ENCODE data around the gene TCAF2.
"Not testable (repeated sequence)": the region's sequence is repeated elsewhere in the genome, so short reads cannot be mapped to it uniquely, and the experiment has no call there.

Gene TCAF2

DNA sequence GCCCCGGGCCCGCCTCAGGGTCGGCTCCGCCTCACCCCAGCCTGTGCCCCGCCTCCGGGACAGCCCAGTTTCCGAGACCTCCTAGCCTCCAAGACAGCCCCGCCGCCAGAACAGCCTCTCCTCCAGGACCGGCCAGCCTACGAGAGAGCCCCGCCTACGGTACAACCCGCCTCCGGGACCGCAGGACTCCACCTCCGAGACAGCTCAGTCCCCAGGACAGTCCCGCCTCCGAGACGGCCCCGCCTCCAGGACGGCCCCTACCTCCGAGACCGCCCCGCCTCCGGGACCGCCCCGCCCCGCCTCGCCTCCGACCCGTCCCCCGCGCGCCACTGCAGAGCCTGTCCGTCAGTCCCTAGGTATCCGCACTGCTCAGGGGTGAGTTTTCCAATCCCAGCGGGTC lies at the start of gene TCAF2:
TCAF2 (plus strand) TSS at position 329 of the 400 bp plus-strand sequence.
- DNase-seq (ENCODE audit: low read depth) = not testable (repeated sequence)

GRCh38 chr7:143571501-143571900 lies 49.3 kb upstream of the TCAF2 start, which contains the start of gene CTAGE15:
Gene CTAGE15, plus strand, starts transcription at chr7:143571801. Its CDS starts 17 bp downstream, at chr7:143571818.
- not testable (repeated sequence) for DNase-seq (ENCODE audit: low read depth)

DNA sequence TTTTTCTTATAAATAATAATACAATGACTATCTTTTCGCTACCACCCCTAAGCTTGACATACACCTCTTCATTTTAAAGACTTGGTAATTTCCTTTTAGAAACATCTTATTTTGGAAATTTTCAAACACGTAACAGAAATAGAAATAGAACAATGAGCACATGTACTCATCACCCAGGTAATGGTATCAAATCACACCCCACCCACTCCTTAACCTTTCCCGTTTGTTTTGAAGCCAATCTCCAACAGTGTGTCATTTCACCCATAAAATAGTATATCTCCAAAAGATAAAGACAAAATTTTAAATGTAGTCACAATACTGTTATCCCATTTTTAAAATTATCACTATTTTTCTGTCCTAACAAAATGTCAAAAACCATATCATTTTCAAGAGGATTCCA lies 32.6 kb upstream of the TCAF2 start:
- DNase-seq (ENCODE audit: low read depth) = not testable (repeated sequence)

DNA sequence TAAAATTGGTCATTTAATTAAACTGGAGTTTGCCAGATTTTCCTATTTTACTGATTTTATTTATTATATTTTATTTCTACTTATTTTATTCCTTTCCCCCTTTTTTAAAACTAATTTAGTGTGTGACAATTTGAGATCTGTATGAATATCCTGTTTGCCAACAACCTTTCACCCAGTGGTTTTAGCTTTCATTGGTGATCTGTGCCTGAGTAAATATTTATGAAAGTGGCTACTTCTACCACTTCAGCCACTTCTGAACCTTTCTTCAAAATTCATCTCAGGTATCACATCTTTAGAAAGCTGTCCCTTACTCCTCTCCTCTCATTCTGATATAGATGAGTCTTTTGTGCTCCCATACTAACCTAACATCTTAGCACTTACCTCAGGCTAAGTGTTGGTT lies 30.9 kb upstream of the TCAF2 start:
- DNase-seq (ENCODE audit: low read depth) = not testable (repeated sequence)

DNA sequence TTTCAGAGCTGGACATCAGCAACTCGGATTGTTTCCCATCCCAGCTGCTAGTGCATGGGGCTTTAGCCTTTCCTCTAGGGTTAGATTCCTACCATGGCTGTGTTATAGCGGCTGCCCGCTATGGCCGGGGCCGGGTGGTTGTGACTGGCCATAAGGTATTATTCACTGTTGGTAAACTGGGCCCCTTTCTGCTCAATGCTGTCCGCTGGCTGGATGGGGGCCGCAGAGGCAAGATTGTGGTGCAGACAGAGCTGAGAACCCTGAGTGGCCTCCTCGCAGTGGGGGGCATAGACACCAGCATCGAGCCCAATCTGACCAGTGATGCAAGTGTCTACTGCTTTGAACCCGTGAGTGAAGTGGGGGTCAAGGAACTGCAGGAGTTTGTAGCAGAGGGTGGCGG lies 22.7 kb upstream of the TCAF2 start:
- not testable (repeated sequence) for DNase-seq (ENCODE audit: low read depth)

GRCh38 chr7:143603549-143603948 lies 17.2 kb upstream of the TCAF2 start:
- not testable (repeated sequence) for DNase-seq (ENCODE audit: low read depth)

GRCh38 chr7:143606088-143606487 lies 14.7 kb upstream of the TCAF2 start:
- DNase-seq (ENCODE audit: low read depth) = not testable (repeated sequence)

GRCh38 chr7:143615545-143615944 lies 5.2 kb upstream of the TCAF2 start:
- not testable (repeated sequence) for DNase-seq (ENCODE audit: low read depth)

GRCh38 chr7:143617204-143617603 lies 3.6 kb upstream of the TCAF2 start:
- not testable (repeated sequence) for DNase-seq (ENCODE audit: low read depth)

DNA sequence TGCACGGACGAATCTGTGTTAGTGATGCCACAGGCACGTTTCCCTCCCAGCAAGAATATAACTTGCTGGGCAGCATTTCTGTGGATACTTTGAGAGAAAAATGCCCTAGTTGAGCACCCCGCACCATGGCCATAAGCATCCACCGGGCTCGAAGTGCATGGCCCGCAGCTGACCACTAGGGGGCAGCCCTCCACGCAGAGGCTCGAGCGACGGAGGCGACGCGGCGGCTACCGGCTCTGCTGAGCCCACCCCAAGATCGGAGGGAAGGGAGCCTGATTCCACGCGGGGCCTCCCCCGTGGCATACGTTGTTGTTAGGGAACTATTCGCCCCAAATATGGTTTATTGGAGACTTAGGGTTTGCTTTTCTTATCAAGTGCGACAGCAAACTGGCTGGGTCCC lies 716 bp upstream of the TCAF2 start:
- DNase-seq (ENCODE audit: low read depth) = not testable (repeated sequence)

DNA sequence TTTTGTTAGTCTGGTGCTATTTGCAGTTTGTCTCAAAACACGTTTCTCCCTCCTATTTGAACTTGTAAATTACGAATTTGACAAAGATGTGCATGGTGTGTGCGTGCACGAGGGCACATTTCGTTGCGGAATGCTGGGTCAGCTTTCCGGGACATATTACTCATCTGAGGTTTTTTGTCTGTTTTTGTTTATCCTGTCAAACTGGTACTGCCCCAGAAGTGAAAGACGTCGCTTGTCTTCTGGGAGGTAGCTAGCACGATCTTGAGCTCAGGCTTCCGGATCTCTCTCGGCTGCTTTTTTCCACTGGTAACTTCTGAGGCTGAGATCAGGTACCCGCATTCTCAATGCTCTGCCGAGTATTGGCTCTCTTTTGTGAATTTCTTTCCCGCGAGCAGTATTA lies 401 bp downstream of the TCAF2 start:
- not testable (repeated sequence) for DNase-seq (ENCODE audit: low read depth)

- not testable (repeated sequence) for DNase-seq (ENCODE audit: low read depth)
Measured at GRCh38 chr7:143622130-143622529, 1.4 kb downstream of the TCAF2 start.

DNA sequence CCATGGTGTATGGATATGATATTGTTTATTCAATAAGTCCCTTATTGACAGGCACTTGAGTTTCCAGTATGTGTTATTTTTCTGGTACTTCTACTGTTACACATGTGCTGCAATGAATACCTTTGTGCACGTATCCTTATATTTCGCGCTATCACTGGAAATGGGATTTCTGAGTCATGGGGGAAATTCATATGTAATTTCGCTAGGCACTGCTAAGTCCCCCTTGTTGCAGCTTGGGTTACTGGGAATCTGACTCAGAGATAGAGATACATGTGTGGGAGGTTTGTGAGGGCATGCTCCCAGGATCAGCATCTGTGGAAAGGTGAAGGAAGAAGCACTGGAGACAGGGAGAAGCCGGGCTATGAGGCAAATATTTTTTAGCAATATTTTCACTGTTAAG lies 9.9 kb downstream of the TCAF2 start:
- not testable (repeated sequence) for DNase-seq (ENCODE audit: low read depth)

DNA sequence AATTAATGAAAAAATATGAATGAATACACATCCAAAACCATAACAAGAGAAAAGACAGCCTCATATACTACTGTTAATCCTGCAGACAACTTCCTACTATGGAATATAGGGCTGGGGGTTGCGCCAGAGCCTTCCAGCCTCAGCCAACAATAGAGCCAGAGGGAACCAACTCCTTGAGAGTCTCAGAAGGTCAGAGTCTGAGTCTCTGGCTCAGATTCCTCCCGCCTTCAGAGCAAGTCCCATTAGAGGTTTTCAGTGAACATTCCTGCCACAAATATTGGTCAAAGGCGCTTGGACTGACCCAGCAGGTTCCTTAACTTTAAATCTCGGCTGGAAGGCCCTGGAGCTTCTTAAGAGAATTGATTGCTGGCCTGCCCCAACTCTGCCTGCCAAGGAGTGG lies 11.7 kb downstream of the TCAF2 start:
- DNase-seq (ENCODE audit: low read depth) = not testable (repeated sequence)

- DNase-seq (ENCODE audit: low read depth) = not testable (repeated sequence)
Measured at GRCh38 chr7:143633013-143633618, 12.3 kb downstream of the TCAF2 start.

GRCh38 chr7:143635364-143636240 lies 14.8 kb downstream of the TCAF2 start:
- DNase-seq (ENCODE audit: low read depth) = not testable (repeated sequence)

DNA sequence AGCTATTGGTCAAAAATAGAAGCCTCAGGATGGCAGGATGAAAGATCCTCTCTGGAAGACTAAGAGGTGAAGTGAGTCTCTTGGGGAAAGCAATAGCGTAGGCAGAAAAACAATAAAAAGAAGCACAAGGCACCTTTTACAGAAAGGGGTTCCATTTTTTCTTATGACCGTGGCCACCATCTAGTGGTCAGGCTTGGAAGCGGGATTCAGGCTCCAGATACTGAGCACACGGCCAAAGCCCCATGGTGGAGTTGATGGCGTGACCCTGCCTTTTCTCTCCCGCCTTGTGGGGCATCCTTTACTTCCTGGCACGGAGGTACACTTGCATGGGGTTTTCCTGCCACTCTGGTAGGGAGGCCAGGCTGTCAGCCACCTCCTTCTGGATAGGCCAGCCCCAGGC lies 18.6 kb downstream of the TCAF2 start:
- DNase-seq (ENCODE audit: low read depth) = not testable (repeated sequence)

DNA sequence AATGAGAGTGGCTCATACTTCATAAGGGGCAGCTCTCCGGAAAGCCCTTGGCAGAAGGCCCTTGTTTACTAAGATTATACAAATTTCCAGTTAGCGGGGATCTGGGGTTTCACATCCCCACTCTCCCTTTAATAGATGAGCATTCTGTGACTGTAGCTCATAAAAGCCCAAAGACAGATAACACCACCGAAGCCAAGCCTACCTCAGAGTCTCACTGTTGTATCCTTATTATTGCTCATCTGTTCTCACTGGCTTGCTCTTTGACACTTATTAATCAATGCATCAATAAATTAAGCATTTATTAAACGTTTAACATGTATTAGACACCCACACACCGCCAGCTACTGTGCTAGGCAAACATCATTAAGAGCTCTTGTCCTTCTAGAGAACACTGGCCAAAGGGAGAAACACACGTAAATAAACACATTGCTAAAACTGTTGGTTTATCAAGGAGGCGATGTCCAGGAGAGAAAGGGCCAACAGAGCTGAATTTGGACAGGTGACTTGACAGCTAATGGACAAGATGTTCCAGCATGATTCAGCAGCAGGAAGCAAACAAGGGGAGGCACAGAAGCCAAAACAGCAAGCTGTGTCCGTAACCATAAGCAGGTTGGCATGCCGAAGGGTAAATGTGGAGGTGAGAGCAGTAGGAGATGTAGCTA lies 19.9 kb downstream of the TCAF2 start:
- not testable (repeated sequence) for DNase-seq (ENCODE audit: low read depth)

DNA sequence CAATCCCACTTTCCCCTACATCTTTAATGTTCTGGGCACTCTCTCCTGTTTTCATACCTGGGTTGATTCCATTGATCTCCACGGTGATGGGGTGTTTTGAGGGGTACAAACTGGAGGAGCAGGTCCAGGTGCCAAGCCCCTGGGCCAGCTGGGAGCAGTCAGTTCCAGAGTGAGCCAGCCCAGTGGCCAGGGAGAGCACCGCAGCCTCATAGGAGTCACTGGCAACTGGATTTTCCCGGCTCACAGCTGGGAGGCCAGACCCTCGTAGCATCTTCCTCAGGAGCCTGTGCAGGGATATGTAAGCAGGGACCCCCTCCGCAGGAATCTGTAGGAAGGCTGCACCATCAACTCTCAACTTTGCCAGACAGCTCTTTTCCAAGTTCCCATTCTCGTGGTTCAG lies 25.8 kb downstream of the TCAF2 start:
- DNase-seq (ENCODE audit: low read depth) = not testable (repeated sequence)

DNA sequence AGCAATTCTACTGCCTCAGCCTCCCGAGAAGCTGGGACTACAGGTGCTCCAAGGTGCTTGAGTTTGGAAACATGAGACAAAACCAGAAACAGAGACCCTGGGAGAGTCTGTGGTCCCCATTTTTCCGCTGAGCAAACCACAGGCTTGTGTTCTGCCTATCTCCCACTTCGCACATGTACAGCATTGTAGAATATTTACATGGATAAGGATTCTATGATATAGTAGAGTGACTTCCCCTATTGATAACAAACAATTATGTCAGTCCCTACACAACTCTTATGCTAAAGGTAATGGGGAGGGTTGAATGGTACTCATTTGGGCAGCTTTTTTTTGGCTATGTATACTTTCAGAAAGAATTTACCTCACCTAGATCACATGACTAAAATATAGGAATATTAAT lies 29.1 kb downstream of the TCAF2 start:
- not testable (repeated sequence) for DNase-seq (ENCODE audit: low read depth)

DNA sequence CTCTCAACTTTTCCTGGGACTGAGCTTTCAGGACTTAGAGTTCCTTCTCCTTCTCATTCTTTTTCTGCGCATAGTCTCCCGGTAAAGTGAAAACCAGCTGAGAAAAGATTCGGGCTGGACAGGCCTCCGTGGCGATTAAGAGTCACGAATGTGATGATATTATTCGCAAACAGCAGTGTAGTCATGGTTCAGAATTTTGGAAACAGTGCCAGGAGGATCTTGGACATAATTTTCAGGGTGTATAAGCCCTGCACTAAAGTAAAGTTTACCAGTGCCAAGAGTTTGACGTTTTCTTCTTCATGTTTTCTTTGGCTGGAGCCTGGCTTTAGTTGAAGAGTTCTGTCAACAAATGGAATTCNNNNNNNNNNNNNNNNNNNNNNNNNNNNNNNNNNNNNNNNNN lies 29.7 kb downstream of the TCAF2 start:
- not testable (repeated sequence) for DNase-seq (ENCODE audit: low read depth)
